ENCODE measurements around the gene C1QTNF5. TPM values are rescaled to one million over a fixed set of nuclear protein-coding genes. Genes with fewer than 3 reads are reported as not detected.

C1QTNF5 gene
- total RNA-seq, 1 donor from 2014 or later = 14.4 TPM

- DNase-seq = no peak
Observed at GRCh38 chr11:119295178-119295577, 45.5 kb downstream of the C1QTNF5 start.

- no peak for DNase-seq
Observed at GRCh38 chr11:119293461-119293860, 47.2 kb downstream of the C1QTNF5 start.

- DNase-seq = no peak
Observed at GRCh38 chr11:119290894-119291497, 49.7 kb downstream of the C1QTNF5 start.

Small RNA genes lying within 50 kb of the gene (small RNA-seq; reads per million reads assigned to genes)
- gene RF01225 (ENCODE audit: low replicate concordance) (not detected), gene RNU6-262P (ENCODE audit: low replicate concordance) (not detected)

Other genes with a start within 250 kb of the C1QTNF5 start
- 10.4 TPM for gene DPAGT1, start 239.0 kb downstream of the C1QTNF5 start, total RNA-seq
- 4.5 TPM for gene C2CD2L, start 233.5 kb downstream of the C1QTNF5 start, total RNA-seq
- 14.3 TPM for gene HINFP, start 219.3 kb downstream of the C1QTNF5 start, total RNA-seq
- 1.1 TPM for gene ABCG4, start 191.8 kb downstream of the C1QTNF5 start, total RNA-seq
- gene NLRX1, start 172.2 kb downstream of the C1QTNF5 start, total RNA-seq = 19.1 TPM
- gene NHERF4, start 155.4 kb downstream of the C1QTNF5 start, total RNA-seq = 0.59 TPM
- 10.9 TPM for gene CBL, start 134.5 kb downstream of the C1QTNF5 start, total RNA-seq
- gene MCAM, start 23.8 kb downstream of the C1QTNF5 start, total RNA-seq = 65.5 TPM
- gene RNF26, start 6.4 kb downstream of the C1QTNF5 start, total RNA-seq = 5.0 TPM
- gene MFRP, start 5.8 kb upstream of the C1QTNF5 start, total RNA-seq = 0.10 TPM
- 7.0 TPM for gene USP2, start 40.8 kb upstream of the C1QTNF5 start, total RNA-seq
- 25.1 TPM for gene THY1, start 82.3 kb upstream of the C1QTNF5 start, total RNA-seq